Measurements from ENCODE around the gene RAB11FIP4. TPM values are rescaled to one million over a fixed set of nuclear protein-coding genes. Genes with fewer than 3 reads are reported as not detected.

Gene RAB11FIP4
- total and polyA plus RNA-seq, 2 of the 13 experiments (the other 11 are each of a cell fraction or from before 2014, with no cell fraction given), result 28.0 to 89.3 TPM

DNA sequence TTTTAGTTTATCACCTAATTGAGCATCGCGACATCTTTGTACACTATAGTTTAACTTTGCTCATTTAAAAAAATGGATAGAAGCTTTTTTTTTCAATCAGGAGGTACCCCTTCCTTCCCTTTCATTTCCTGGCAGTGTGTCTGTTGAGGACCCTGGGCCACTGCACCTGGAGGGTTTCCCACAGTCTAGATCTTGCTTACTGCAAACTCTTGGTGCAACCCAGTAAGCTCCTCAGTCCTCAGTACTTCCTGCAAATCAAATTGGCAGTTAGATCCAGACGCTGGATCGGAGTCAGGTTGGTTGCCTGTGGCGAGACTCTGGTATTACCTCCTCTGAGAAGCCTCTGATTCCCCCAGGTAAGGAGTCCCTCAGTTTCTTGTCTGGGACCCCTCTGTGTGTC lies 162.0 kb downstream of the RAB11FIP4 start (continued):
- no peak for TF ChIP-seq ZBTB7A (CRISPR knock-in tag; IDR thresholded peaks at IDR 0.05)
- no peak for TF ChIP-seq ESRRA (CRISPR knock-in tag; IDR thresholded peaks at IDR 0.05; ENCODE audit: low read depth)

DNA sequence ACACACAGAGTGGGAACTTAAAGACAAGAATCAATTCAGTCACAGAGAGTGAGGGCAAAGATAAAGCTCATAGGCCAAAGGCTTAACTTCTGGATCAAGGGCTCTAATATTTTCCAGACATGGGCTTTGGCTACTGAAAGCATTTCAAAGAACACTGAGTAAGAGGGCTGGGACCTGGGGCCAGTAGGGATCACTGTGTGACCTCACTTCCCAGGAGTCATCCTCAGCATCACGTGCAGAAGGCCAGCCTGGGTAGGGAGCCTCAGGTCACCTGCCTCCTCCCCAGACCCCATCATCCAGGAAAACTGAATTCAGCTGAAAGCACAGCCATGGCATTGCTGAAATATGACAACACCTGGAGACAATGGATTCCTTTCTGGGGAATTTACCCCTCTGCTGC lies 163.5 kb downstream of the RAB11FIP4 start:
- intact Hi-C loops (cut with micrococcal nuclease; ENCODE audit: unreplicated experiment) (no loop called here), in situ Hi-C loops (cut with HindIII; ENCODE audit: extremely low pct_ligation_motif_present, low pct_unique_long_range_greater_than_20kb) (loop anchor here (5.0 kb wide), 1 partner anchor 287 kb away; no protein-coding TSS in a partner anchor)
- no peaks in the 10 kb centered on the region for H3K36me3 ChIP-seq (replicated peaks in 1 of 2; ENCODE audit: control insufficient read depth in 1 of 2, insufficient read depth in 2 of 2, low read length in 2 of 2)
- WGBS (ENCODE audit: low lambda C conversion rate), result 0% methylated on average over 1 of the region's 1 CpG
- no peak overlapping the region for H3K9ac ChIP-seq (ENCODE audit: insufficient read depth, low read depth, low read length)
- H3K9me3 ChIP-seq (ENCODE audit: low read length), result no peaks in the 10 kb centered on the region
- H4K20me1 ChIP-seq (ENCODE audit: insufficient read depth, low read length), result no peaks in the 10 kb centered on the region
- no peak overlapping the region for H2AFZ ChIP-seq (ENCODE audit: low read length)
- peaks cover 22% of the 10 kb centered on the region for H3K4me1 ChIP-seq (ENCODE audit: insufficient read depth, low read length)
- TF ChIP-seq PHF5A (CRISPR knock-in tag; IDR thresholded peaks at IDR 0.05; ENCODE audit: low read depth, unreplicated experiment), result no peak
- TF ChIP-seq, protein P1, sequence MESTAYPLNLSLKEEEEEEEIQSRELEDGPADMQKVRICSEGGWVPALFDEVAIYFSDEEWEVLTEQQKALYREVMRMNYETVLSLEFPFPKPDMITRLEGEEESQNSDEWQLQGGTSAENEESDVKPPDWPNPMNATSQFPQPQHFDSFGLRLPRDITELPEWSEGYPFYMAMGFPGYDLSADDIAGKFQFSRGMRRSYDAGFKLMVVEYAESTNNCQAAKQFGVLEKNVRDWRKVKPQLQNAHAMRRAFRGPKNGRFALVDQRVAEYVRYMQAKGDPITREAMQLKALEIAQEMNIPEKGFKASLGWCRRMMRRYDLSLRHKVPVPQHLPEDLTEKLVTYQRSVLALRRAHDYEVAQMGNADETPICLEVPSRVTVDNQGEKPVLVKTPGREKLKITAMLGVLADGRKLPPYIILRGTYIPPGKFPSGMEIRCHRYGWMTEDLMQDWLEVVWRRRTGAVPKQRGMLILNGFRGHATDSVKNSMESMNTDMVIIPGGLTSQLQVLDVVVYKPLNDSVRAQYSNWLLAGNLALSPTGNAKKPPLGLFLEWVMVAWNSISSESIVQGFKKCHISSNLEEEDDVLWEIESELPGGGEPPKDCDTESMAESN (CRISPR knock-in tag; conservative IDR thresholded peaks at IDR 0.05), result no peak
- no peak for TF ChIP-seq PHB2 (IDR thresholded peaks at IDR 0.05; ENCODE audit: partially characterized antibody)
- no peak for TF ChIP-seq NR2C2 (CRISPR knock-in tag; IDR thresholded peaks at IDR 0.05; ENCODE audit: borderline replicate concordance)
- TF ChIP-seq, protein P2, sequence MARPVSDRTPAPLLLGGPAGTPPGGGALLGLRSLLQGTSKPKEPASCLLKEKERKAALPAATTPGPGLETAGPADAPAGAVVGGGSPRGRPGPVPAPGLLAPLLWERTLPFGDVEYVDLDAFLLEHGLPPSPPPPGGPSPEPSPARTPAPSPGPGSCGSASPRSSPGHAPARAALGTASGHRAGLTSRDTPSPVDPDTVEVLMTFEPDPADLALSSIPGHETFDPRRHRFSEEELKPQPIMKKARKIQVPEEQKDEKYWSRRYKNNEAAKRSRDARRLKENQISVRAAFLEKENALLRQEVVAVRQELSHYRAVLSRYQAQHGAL (CRISPR knock-in tag; IDR thresholded peaks at IDR 0.05; ENCODE audit: not compliant biosample characterization), result no peak
- no peak for TF ChIP-seq TBX2 (CRISPR knock-in tag; IDR thresholded peaks at IDR 0.05; ENCODE audit: borderline replicate concordance)
- TF ChIP-seq RFXANK (CRISPR knock-in tag; IDR thresholded peaks at IDR 0.05), result no peak
- no peak for TF ChIP-seq NFE2L2 (IDR thresholded peaks at IDR 0.05; ENCODE audit: low read length)
- TF ChIP-seq HCFC1 (IDR thresholded peaks at IDR 0.05; ENCODE audit: low read depth, low read length), result no peak
- no peak for TF ChIP-seq SMAD9 (CRISPR knock-in tag; IDR thresholded peaks at IDR 0.05)
- DNase-seq (ENCODE audit: low spot score) (no peak), FAIRE-seq (no peak), ATAC-seq (no peak)
- H3K27me3 ChIP-seq (ENCODE audit: control insufficient read depth in 1 of 2, insufficient read depth in 2 of 2, low read length in 2 of 2), result peaks cover 0 to 6% of the 10 kb centered on the region in 2 experiments; a peak in 3 of 5 replicates
- CTCF ChIA-PET (ENCODE audit: low intra/inter-chr PET ratio, low total read pairs), result no interaction called here
- POLR2A ChIA-PET, result no interaction called here
- no peaks in the 10 kb centered on the region for H3K79me2 ChIP-seq (ENCODE audit: insufficient read depth, low read length)
- no peak overlapping the region for H3K4me2 ChIP-seq (ENCODE audit: low read depth, low read length)
- H3K27ac ChIP-seq (ENCODE audit: extremely low read length, insufficient read depth, low read length), result no peak overlapping the region
- H3K4me3 ChIP-seq (replicated peaks in 1 of 3; ENCODE audit: insufficient read depth in 1 of 3, low read depth in 2 of 3, low read length in 3 of 3), result no peak overlapping the region
- no TSS peak for BruUV-seq (replicated peaks)

Data from HepG2 (cell line).